Stomach (tissue), 4 donors: ENCODE data around the gene PRKCD.

Experiments used
- EP300 ChIP-seq: sonication (generic); formaldehyde crosslinking; IDR thresholded peaks from one replicate; pipeline ENCODE4 v1.6.1; 2017; ENCODE audit warnings: antibody characterized with exemption
- POLR2A ChIP-seq, 4 donors: fragments of 450-650 bp; IDR thresholded peaks; one replicate each; pipeline ENCODE4 v1.6.1; 2016; ENCODE audit warnings: antibody characterized with exemption in 4 of 4, control low read depth in 2 of 4, mild to moderate bottlenecking in 1 of 4, moderate library complexity in 1 of 4

DNA sequence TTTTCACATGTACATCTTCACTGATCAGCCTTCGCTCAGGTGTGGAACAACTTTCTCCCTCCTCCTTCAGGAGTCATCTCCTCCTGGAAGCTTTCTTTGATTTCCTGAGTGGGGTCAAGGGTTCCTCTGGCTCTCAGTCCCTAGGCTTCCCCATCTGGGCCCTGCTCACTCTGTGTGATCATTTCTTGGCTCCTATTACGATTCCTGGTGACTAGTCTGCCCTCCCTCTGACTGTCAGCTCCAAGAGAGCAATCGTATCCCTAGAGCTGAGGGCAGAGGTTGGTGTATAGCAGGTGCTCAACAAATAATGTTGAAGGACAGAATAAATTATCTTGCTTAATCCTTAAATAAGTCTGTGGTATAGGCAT lies 15.3 kb upstream of the PRKCD start:
- TF ChIP-seq EP300 (no peak), POLR2A (IDR thresholded peaks at IDR 0.05) (no peak)
